ENCODE results near the gene CHST9. TPM values are rescaled to one million over a fixed set of nuclear protein-coding genes. Genes with fewer than 3 reads are reported as not detected.

Gene CHST9
- total RNA-seq, 1 experiment from 2014 or later = 19.2 TPM

DNA sequence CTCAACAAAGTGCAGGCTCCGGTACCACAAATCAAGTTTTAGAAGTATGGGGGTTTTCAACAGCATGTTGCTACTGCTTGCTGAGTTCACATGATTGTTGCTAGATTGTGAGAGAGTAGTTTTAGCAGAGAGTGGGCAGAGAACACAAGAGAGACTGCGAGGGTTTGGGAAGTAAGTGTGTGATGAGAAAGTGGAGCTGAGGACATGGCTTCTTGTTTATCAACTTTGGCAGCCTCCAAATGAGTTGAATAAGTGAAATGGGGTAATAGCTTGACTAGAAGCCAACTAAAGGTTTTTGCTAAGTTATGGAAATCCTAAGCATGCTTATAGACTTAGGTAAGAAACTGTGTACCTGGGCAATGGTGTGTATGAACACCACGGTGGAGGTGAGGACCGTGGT lies 135.1 kb downstream of the CHST9 start (continued):
- TF ChIP-seq NFE2L1 (CRISPR knock-in tag; IDR thresholded peaks at IDR 0.05) = no peak
- TF ChIP-seq, protein P1, sequence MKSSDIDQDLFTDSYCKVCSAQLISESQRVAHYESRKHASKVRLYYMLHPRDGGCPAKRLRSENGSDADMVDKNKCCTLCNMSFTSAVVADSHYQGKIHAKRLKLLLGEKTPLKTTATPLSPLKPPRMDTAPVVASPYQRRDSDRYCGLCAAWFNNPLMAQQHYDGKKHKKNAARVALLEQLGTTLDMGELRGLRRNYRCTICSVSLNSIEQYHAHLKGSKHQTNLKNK (CRISPR knock-in tag; IDR thresholded peaks at IDR 0.05) = no peak
- no peak for TF ChIP-seq EMX1 (CRISPR knock-in tag; IDR thresholded peaks at IDR 0.05)
- no peak for TF ChIP-seq JAZF1 (CRISPR knock-in tag; IDR thresholded peaks at IDR 0.05)
- TF ChIP-seq, protein P2, sequence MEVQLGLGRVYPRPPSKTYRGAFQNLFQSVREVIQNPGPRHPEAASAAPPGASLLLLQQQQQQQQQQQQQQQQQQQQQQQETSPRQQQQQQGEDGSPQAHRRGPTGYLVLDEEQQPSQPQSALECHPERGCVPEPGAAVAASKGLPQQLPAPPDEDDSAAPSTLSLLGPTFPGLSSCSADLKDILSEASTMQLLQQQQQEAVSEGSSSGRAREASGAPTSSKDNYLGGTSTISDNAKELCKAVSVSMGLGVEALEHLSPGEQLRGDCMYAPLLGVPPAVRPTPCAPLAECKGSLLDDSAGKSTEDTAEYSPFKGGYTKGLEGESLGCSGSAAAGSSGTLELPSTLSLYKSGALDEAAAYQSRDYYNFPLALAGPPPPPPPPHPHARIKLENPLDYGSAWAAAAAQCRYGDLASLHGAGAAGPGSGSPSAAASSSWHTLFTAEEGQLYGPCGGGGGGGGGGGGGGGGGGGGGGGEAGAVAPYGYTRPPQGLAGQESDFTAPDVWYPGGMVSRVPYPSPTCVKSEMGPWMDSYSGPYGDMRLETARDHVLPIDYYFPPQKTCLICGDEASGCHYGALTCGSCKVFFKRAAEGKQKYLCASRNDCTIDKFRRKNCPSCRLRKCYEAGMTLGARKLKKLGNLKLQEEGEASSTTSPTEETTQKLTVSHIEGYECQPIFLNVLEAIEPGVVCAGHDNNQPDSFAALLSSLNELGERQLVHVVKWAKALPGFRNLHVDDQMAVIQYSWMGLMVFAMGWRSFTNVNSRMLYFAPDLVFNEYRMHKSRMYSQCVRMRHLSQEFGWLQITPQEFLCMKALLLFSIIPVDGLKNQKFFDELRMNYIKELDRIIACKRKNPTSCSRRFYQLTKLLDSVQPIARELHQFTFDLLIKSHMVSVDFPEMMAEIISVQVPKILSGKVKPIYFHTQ (CRISPR knock-in tag; IDR thresholded peaks at IDR 0.05) = no peak
- no peak for TF ChIP-seq ZNF263 (CRISPR knock-in tag; IDR thresholded peaks at IDR 0.05; ENCODE audit: low read depth)
- no peak for TF ChIP-seq E2F1 (CRISPR knock-in tag; IDR thresholded peaks at IDR 0.05)

DNA sequence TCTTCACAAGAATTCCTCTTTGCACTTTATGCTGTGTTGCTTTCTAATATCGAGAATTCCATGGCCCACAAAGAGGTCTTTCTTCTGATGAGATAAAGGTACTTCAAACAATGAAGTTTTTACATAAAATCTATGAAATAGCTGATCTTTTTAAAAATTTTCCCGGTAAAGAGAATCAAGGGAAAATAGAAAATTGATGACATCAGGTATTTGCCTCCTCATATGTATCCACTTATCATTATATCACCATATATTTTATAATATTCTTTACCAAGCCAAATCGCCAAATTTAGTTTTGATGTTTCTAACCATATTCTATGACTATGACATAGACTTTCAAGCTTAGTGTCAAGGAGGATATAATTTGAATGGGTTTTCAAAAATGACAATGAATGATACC lies 139.8 kb downstream of the CHST9 start:
- DNase-seq (ENCODE audit: low spot score) (no peak), ATAC-seq (no peak)
- no peaks in the 10 kb centered on the region for H3K9me3 Mint-ChIP-seq
- H3K4me3 Mint-ChIP-seq = no peak overlapping the region
- ChIA-PET POLR2A (no interaction called here), CTCF (no interaction called here)
- no peaks in the 10 kb centered on the region for H3K4me1 Mint-ChIP-seq
- TF ChIP-seq SOX15 (CRISPR knock-in tag; IDR thresholded peaks at IDR 0.05) (no peak), ARID4B (CRISPR knock-in tag; IDR thresholded peaks at IDR 0.05; ENCODE audit: borderline replicate concordance) (no peak), OVOL2 (CRISPR knock-in tag; IDR thresholded peaks at IDR 0.05; ENCODE audit: borderline replicate concordance) (no peak), TP53 (CRISPR knock-in tag; IDR thresholded peaks at IDR 0.05) (no peak)
- H3K27ac Mint-ChIP-seq = no peak overlapping the region
- no peaks in the 10 kb centered on the region for H3K36me3 Mint-ChIP-seq
- no peaks in the 10 kb centered on the region for H3K27me3 Mint-ChIP-seq (ENCODE audit: low read depth)

GRCh38 chr18:27042177-27042576 lies 142.9 kb downstream of the CHST9 start:
- H3K4me3 Mint-ChIP-seq = no peak overlapping the region
- CTCF ChIA-PET = interaction anchor here (1.7 kb wide), 1 partner anchor 24 kb away, joined by 4 read pairs; no protein-coding TSS in a partner anchor
- no peaks in the 10 kb centered on the region for H3K27me3 Mint-ChIP-seq (ENCODE audit: low read depth)
- DNase-seq (ENCODE audit: low spot score) (no peak), ATAC-seq (no peak)
- H3K36me3 Mint-ChIP-seq = no peaks in the 10 kb centered on the region
- POLR2A ChIA-PET = no interaction called here
- H3K27ac Mint-ChIP-seq = no peak overlapping the region
- H3K9me3 Mint-ChIP-seq = no peaks in the 10 kb centered on the region
- H3K4me1 Mint-ChIP-seq = no peaks in the 10 kb centered on the region
- TF ChIP-seq ZNF138 (CRISPR knock-in tag; conservative IDR thresholded peaks at IDR 0.05) (no peak), ZNF423 (CRISPR knock-in tag; IDR thresholded peaks at IDR 0.05) (no peak), ZNF281 (CRISPR knock-in tag; IDR thresholded peaks at IDR 0.05) (no peak), CDX4 (CRISPR knock-in tag; IDR thresholded peaks at IDR 0.05; ENCODE audit: borderline replicate concordance) (no peak), GTF2I (CRISPR knock-in tag; conservative IDR thresholded peaks at IDR 0.05) (no peak), ZSCAN18 (CRISPR knock-in tag; IDR thresholded peaks at IDR 0.05) (no peak)
- TF ChIP-seq, protein P3, sequence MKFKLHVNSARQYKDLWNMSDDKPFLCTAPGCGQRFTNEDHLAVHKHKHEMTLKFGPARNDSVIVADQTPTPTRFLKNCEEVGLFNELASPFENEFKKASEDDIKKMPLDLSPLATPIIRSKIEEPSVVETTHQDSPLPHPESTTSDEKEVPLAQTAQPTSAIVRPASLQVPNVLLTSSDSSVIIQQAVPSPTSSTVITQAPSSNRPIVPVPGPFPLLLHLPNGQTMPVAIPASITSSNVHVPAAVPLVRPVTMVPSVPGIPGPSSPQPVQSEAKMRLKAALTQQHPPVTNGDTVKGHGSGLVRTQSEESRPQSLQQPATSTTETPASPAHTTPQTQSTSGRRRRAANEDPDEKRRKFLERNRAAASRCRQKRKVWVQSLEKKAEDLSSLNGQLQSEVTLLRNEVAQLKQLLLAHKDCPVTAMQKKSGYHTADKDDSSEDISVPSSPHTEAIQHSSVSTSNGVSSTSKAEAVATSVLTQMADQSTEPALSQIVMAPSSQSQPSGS (CRISPR knock-in tag; IDR thresholded peaks at IDR 0.05; ENCODE audit: borderline replicate concordance, low read depth) = no peak

All from WTC11 (cell line).